ENCODE measurements around the gene SPACA6. TPM values are rescaled to one million over a fixed set of nuclear protein-coding genes. Genes with fewer than 3 reads are reported as not detected.

Gene SPACA6
- total and polyA plus RNA-seq, 2 experiments from 2014 or later, result 7.7 to 8.0 TPM

- H3K79me2 ChIP-seq (ENCODE audit: insufficient read depth), result peaks cover 57% of the 10 kb centered on the region
- DNase-seq, result no peak
- H4K20me1 ChIP-seq (ENCODE audit: insufficient read depth), result no peaks in the 10 kb centered on the region; the same call in 1 of the 2 replicates
- no peaks in the 10 kb centered on the region for H3K4me1 ChIP-seq (ENCODE audit: insufficient read depth)
- H2AFZ ChIP-seq, result no peak overlapping the region
- H3K4me3 ChIP-seq, result no peak overlapping the region
- no peaks in the 10 kb centered on the region for H3K9me2 ChIP-seq (ENCODE audit: insufficient read depth)
- H3K36me3 ChIP-seq (ENCODE audit: low read depth), result peaks cover 16% of the 10 kb centered on the region
- in situ Hi-C loops (cut with MboI), result no loop called here
- TF ChIP-seq EZH2 (IDR thresholded peaks at IDR 0.05; ENCODE audit: insufficient read depth, poor library complexity, severe bottlenecking), result no peak
- 92 to 94% methylated on average over 5 of the region's 5 CpGs for WGBS, 2 experiments (ENCODE audit: low coverage in 1 of 2, low lambda C conversion rate in 2 of 2, missing lambda C conversion rate in 2 of 2)
- H3K27ac ChIP-seq, result no peak overlapping the region
- no peak overlapping the region for H3K9ac ChIP-seq
- H3K27me3 ChIP-seq (replicated peaks; ENCODE audit: insufficient read depth), result no peaks in the 10 kb centered on the region
- H3K9me3 ChIP-seq (ENCODE audit: low read depth), result no peaks in the 10 kb centered on the region
- H3F3A ChIP-seq (ENCODE audit: insufficient read depth), result peaks cover 60% of the 10 kb centered on the region
- no peak overlapping the region for H3K4me2 ChIP-seq (ENCODE audit: unreplicated experiment)
Observed at GRCh38 chr19:51699170-51699569, 6.0 kb downstream of the SPACA6 start.

- H2AFZ ChIP-seq, result no peak overlapping the region
- H3K4me2 ChIP-seq (ENCODE audit: unreplicated experiment), result no peak overlapping the region
- H3K4me1 ChIP-seq (ENCODE audit: insufficient read depth), result 0 out of 2 replicates have a peak, but pooled peaks cover 7% of the 10 kb centered on the region
- in situ Hi-C loops (cut with MboI), result no loop called here
- no peaks in the 10 kb centered on the region for H3K27me3 ChIP-seq (replicated peaks; ENCODE audit: insufficient read depth)
- no peak overlapping the region for H3K27ac ChIP-seq
- H3K9ac ChIP-seq, result no peak overlapping the region
- no peaks in the 10 kb centered on the region for H3K9me2 ChIP-seq (ENCODE audit: insufficient read depth)
- WGBS, 2 experiments (ENCODE audit: low coverage in 1 of 2, low lambda C conversion rate in 2 of 2, missing lambda C conversion rate in 2 of 2), result 86 to 87% methylated on average over 10 to 12 of the region's 12 CpGs
- no peak for DNase-seq
- H3K9me3 ChIP-seq (ENCODE audit: low read depth), result no peaks in the 10 kb centered on the region
- H3K36me3 ChIP-seq (ENCODE audit: low read depth), result peaks cover 16% of the 10 kb centered on the region
- H3K4me3 ChIP-seq, result no peak overlapping the region
- peaks cover 61% of the 10 kb centered on the region for H3F3A ChIP-seq (ENCODE audit: insufficient read depth)
- TF ChIP-seq EZH2 (IDR thresholded peaks at IDR 0.05; ENCODE audit: insufficient read depth, poor library complexity, severe bottlenecking), result no peak
- no peak for TF ChIP-seq EZH2phosphoT487 (IDR thresholded peaks at IDR 0.05; ENCODE audit: insufficient read depth, low read depth)
- H3K79me2 ChIP-seq (ENCODE audit: insufficient read depth), result peaks cover 40% of the 10 kb centered on the region
- no peaks in the 10 kb centered on the region; the same call in 1 of the 2 replicates for H4K20me1 ChIP-seq (ENCODE audit: insufficient read depth)
Observed at GRCh38 chr19:51701468-51702100, 8.5 kb downstream of the SPACA6 start.

DNA sequence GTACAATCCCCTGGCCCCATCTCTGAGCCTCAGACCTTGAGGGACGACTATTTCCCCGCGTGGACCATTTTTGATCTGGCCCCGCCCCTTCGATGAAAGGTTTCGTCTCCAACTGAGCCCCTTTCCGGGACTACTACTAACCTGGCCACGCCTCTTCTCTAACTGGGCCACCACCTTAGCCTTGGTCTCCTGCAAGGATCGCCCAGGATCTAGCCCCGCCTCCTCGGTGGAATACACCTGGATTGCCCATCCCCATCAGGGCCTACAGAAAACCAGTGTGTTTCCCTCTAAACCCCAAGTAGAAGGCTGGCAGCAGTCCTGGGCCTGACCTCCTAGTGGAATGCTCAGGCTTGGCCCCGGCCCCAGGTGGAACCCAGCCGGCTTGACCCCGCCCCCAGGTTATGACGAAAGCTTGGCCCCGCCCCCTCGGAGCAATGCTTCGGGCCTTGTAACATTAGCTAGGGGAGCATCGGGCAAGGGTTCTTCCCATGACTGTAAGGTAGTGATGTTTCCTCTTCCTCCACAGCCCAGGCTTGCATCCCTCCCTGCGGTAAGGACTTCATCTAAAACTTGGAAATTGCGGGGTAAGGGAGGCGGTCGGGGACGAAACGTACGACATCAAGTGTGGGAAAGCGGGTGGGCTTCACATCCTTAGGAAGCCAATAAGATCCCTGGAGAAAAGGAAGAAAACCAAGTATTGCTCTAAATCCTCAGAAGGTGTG, 9.1 kb downstream of the SPACA6 start:
- H3K9me3 ChIP-seq (ENCODE audit: low read depth), result no peaks in the 10 kb centered on the region
- H3K27ac ChIP-seq, result no peak overlapping the region
- no peaks in the 10 kb centered on the region for H3K27me3 ChIP-seq (replicated peaks; ENCODE audit: insufficient read depth)
- no peak overlapping the region for H2AFZ ChIP-seq
- DNase-seq, result peak; percentile 84
- H3F3A ChIP-seq (ENCODE audit: insufficient read depth), result peaks cover 63% of the 10 kb centered on the region
- H3K4me1 ChIP-seq (ENCODE audit: insufficient read depth), result 0 out of 2 replicates have a peak, but pooled peaks cover 7% of the 10 kb centered on the region
- H3K79me2 ChIP-seq (ENCODE audit: insufficient read depth), result peaks cover 33% of the 10 kb centered on the region
- H3K9me2 ChIP-seq (ENCODE audit: insufficient read depth), result no peaks in the 10 kb centered on the region
- H3K4me2 ChIP-seq (ENCODE audit: unreplicated experiment), result no peak overlapping the region
- no peak overlapping the region for H3K9ac ChIP-seq
- TF ChIP-seq EZH2 (IDR thresholded peaks at IDR 0.05; ENCODE audit: insufficient read depth, poor library complexity, severe bottlenecking) (no peak), EZH2phosphoT487 (IDR thresholded peaks at IDR 0.05; ENCODE audit: insufficient read depth, low read depth) (no peak)
- no peak overlapping the region for H3K4me3 ChIP-seq
- H4K20me1 ChIP-seq (ENCODE audit: insufficient read depth), result no peaks in the 10 kb centered on the region; the same call in 1 of the 2 replicates
- 52 to 54% methylated on average over 24 to 27 of the region's 27 CpGs for WGBS, 2 experiments (ENCODE audit: low coverage in 1 of 2, low lambda C conversion rate in 2 of 2, missing lambda C conversion rate in 2 of 2)
- peaks cover 22% of the 10 kb centered on the region for H3K36me3 ChIP-seq (ENCODE audit: low read depth)
- in situ Hi-C loops (cut with MboI), result no loop called here

DNA sequence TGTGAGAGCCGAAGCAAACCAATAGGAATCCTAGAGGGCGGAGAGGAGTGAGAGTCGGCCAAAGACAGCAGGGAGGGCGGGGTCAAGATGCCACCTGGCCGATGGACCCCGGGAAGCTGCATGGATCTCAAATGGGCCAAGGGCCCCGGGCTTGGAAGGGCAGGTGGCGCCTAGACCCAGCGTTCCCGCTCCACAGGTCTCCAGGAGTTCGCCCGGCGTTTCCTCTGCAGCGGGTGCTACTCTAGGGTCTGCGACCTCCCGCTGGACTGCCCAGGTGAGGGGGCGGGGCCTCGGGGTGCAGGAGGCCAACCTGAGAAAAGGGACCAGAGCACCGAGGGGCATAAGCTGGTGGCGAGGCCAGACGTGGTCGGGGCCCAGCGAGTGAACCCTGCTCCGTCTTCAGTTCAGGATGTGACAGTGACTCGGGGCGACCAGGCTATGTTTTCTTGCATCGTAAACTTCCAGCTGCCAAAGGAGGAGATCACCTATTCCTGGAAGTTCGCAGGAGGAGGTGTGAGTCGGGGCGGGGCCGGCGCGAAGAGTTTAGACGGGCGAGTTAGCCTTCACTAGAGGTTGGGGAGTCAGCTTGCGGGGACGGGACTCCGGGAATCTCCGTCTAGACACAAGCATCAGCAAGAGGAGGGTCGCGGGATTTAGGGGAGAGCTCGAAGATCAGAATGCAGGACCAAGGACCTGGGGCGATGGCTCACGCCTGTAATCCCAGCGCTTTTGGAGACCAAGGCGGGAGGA, 9.9 kb downstream of the SPACA6 start:
- DNase-seq, result peak; percentile 21
- Histone ChIP-seq H3K27ac (peak overlapping the region; percentile 83), H3K4me2 (ENCODE audit: unreplicated experiment) (peak overlapping the region; percentile 97)

More for the DNA sequence above, 9.9 kb downstream of the SPACA6 start:
- in situ Hi-C loops (cut with MboI), result no loop called here
- no peak for TF ChIP-seq EZH2phosphoT487 (IDR thresholded peaks at IDR 0.05; ENCODE audit: insufficient read depth, low read depth)
- TF ChIP-seq EZH2 (IDR thresholded peaks at IDR 0.05; ENCODE audit: insufficient read depth, poor library complexity, severe bottlenecking), result no peak
- Histone ChIP-seq H3K9me3 (ENCODE audit: low read depth) (no peaks in the 10 kb centered on the region), H3K79me2 (ENCODE audit: insufficient read depth) (peaks cover 25% of the 10 kb centered on the region), H3K4me3 (peak overlapping the region; percentile 85; the same call in 1 of the 2 replicates), H3K4me1 (ENCODE audit: insufficient read depth) (0 out of 2 replicates have a peak, but pooled peaks cover 7% of the 10 kb centered on the region), H3F3A (ENCODE audit: insufficient read depth) (peaks cover 66% of the 10 kb centered on the region), H3K9me2 (ENCODE audit: insufficient read depth) (no peaks in the 10 kb centered on the region), H4K20me1 (ENCODE audit: insufficient read depth) (no peaks in the 10 kb centered on the region; the same call in 1 of the 2 replicates), H3K36me3 (ENCODE audit: low read depth) (peaks cover 19% of the 10 kb centered on the region), H3K27me3 (replicated peaks; ENCODE audit: insufficient read depth) (no peaks in the 10 kb centered on the region), H3K9ac (peak overlapping the region; percentile 98), H2AFZ (no peak overlapping the region)
- WGBS, 2 experiments (ENCODE audit: low coverage in 1 of 2, low lambda C conversion rate in 2 of 2, missing lambda C conversion rate in 2 of 2), result 41 to 45% methylated on average over 43 to 46 of the region's 46 CpGs
